Right ventricle myocardium inferior (tissue), 1 donor: Measurements from ENCODE around the gene EPB41L2. TPM values are rescaled to one million over a fixed set of nuclear protein-coding genes. Genes with fewer than 3 reads are reported as not detected.
"Not testable (repeated sequence)": the region's sequence is repeated elsewhere in the genome, so short reads cannot be mapped to it uniquely, and the experiment has no call there.

Source experiments
- ATAC-seq: fragments of 200-7000 bp; cut with Tn5 transposase; one replicate; pipeline ENCODE4 v1.9.1; 2020; ENCODE audit warnings: mild to moderate bottlenecking, moderate library complexity
- DNase-seq: peaks from one replicate; pipeline ENCODE4 v3.0.0; 2021; ENCODE audit errors: missing footprints
- intact Hi-C: fragments of 100-400 bp; cut with DNase I; formaldehyde crosslinking; loops from one replicate; pipeline ENCODE4 v1.11.0; 2022
- long read RNA-seq: library from polyadenylated mRNA; unstranded; transcript quantifications from one replicate; pipeline ENCODE4 v2.0.0, GENCODE V29; 2021
- total RNA-seq: library from RNA; stranded (reverse); fragmentation: NEBNext Ultra II Directional; extraction: Animal tissue kit (Norgen Biotek cat#: 25700); gene quantifications from one replicate; pipeline ENCODE4 v1.2.1, GENCODE V29; 2021
- donor health status: DM: no; HTN: yes; CAD: no; lungs with severe emphysema.

The EPB41L2 gene
- total RNA-seq = 97.2 TPM
- long read RNA-seq, partial matches to known transcripts = 2 of 10 reads
- long read RNA-seq, other reads (novel, unspliced or antisense) = 8 of 10 reads

GRCh38 chr6:131063028-131063763 lies at the start of gene EPB41L2:
Gene EPB41L2 (minus strand): TSS chr6:131063245. CDS start chr6:130956485, 106,760 bp downstream.
- peak; percentile 93 for DNase-seq
- peak; percentile 99 for ATAC-seq
- intact Hi-C loops = loop anchor here (2.0 to 10.0 kb wide), 4 partner anchors 52 to 178 kb away; no protein-coding TSS in a partner anchor

GRCh38 chr6:131112249-131112648 lies 49.2 kb upstream of the EPB41L2 start:
- intact Hi-C loops = loop anchor here (10.0 kb wide), 2 partner anchors 47 to 147 kb away; partner anchors contain the start of gene EPB41L2

GRCh38 chr6:131107151-131107550 lies 44.1 kb upstream of the EPB41L2 start:
- intact Hi-C loops = no loop called here
- no peak for DNase-seq
- ATAC-seq = peak; percentile 39

More at GRCh38 chr6:131112249-131112648, 49.2 kb upstream of the EPB41L2 start:
- DNase-seq (no peak), ATAC-seq (no peak)

GRCh38 chr6:131103901-131104300 lies 40.9 kb upstream of the EPB41L2 start:
- ATAC-seq = no peak
- intact Hi-C loops = no loop called here

GRCh38 chr6:131103296-131103695 lies 40.3 kb upstream of the EPB41L2 start:
- DNase-seq = no peak
- intact Hi-C loops = no loop called here
- ATAC-seq = no peak

More at GRCh38 chr6:131103901-131104300, 40.9 kb upstream of the EPB41L2 start:
- no peak for DNase-seq

- DNase-seq (no peak), ATAC-seq (no peak)
- intact Hi-C loops = no loop called here
These were observed 39.1 kb upstream of the EPB41L2 start for GRCh38 chr6:131101911-131102680.

GRCh38 chr6:131096786-131097185 lies 33.7 kb upstream of the EPB41L2 start:
- ATAC-seq = no peak
- intact Hi-C loops = no loop called here
- DNase-seq = no peak

GRCh38 chr6:131093334-131093733 lies 30.3 kb upstream of the EPB41L2 start:
- DNase-seq = no peak
- no peak for ATAC-seq
- intact Hi-C loops = no loop called here

GRCh38 chr6:131091944-131092343 lies 28.9 kb upstream of the EPB41L2 start:
- intact Hi-C loops, ATAC-seq, DNase-seq: not testable (repeated sequence)

GRCh38 chr6:131090339-131090738 lies 27.3 kb upstream of the EPB41L2 start:
- intact Hi-C loops, ATAC-seq: not testable (repeated sequence)

GRCh38 chr6:131084982-131085381 lies 21.9 kb upstream of the EPB41L2 start:
- intact Hi-C loops = no loop called here
- ATAC-seq = no peak
- no peak for DNase-seq

More at GRCh38 chr6:131090339-131090738, 27.3 kb upstream of the EPB41L2 start:
- DNase-seq = not testable (repeated sequence)

- intact Hi-C loops = no loop called here
- ATAC-seq = no peak
These were observed 20.6 kb upstream of the EPB41L2 start for GRCh38 chr6:131083687-131084086.

GRCh38 chr6:131082335-131082734 lies 19.3 kb upstream of the EPB41L2 start:
- DNase-seq (no peak), ATAC-seq (no peak)
- intact Hi-C loops = no loop called here

More at GRCh38 chr6:131083687-131084086, 20.6 kb upstream of the EPB41L2 start:
- DNase-seq = no peak

GRCh38 chr6:131080084-131080483 lies 17.0 kb upstream of the EPB41L2 start:
- no peak for DNase-seq
- no peak for ATAC-seq
- intact Hi-C loops = no loop called here

GRCh38 chr6:131073577-131073976 lies 10.5 kb upstream of the EPB41L2 start:
- intact Hi-C loops = no loop called here
- ATAC-seq = no peak
- DNase-seq = no peak

GRCh38 chr6:131070061-131070460 lies 7.0 kb upstream of the EPB41L2 start:
- DNase-seq (no peak), ATAC-seq (no peak)
- intact Hi-C loops = no loop called here

- intact Hi-C loops = loop anchor here (10.0 kb wide), 1 partner anchor 47 kb away; no protein-coding TSS in a partner anchor
- no peak for DNase-seq
- ATAC-seq = no peak
These were observed 5.1 kb upstream of the EPB41L2 start for GRCh38 chr6:131068165-131068564.

GRCh38 chr6:131067521-131067920 lies 4.5 kb upstream of the EPB41L2 start:
- intact Hi-C loops = loop anchor here (10.0 kb wide), 1 partner anchor 47 kb away; no protein-coding TSS in a partner anchor
- no peak for ATAC-seq
- no peak for DNase-seq

GRCh38 chr6:131065824-131066171 lies 2.8 kb upstream of the EPB41L2 start:
- no peak for DNase-seq
- no peak for ATAC-seq
- intact Hi-C loops = loop anchor here (10.0 kb wide), 1 partner anchor 49 kb away; no protein-coding TSS in a partner anchor
